Lower lobe of right lung (tissue), 2 donors: ENCODE measurements around the gene C19orf33. TPM values are rescaled to one million over a fixed set of nuclear protein-coding genes. Genes with fewer than 3 reads are reported as not detected.
"Not testable (repeated sequence)": the region's sequence is repeated elsewhere in the genome, so short reads cannot be mapped to it uniquely, and the experiment has no call there.

ENCODE experiments used
- ATAC-seq, 2 donors: fragments of 200-7000 bp; cut with Tn5 transposase; one replicate each; pipeline ENCODE4 v1.9.1; 2020 to 2022; ENCODE audit warnings: mild to moderate bottlenecking in 2 of 2, moderate library complexity in 2 of 2
- DNase-seq: peaks from one replicate; pipeline ENCODE4 v3.0.0-alpha.2; 2020
- H3K27ac ChIP-seq: fragments of 200-600 bp; one replicate; pipeline ENCODE4 v1.8.0; 2022
- H3K27me3 ChIP-seq: fragments of 200-600 bp; one replicate; pipeline ENCODE4 v1.8.0; 2022; ENCODE audit warnings: low read depth
- H3K36me3 ChIP-seq: fragments of 200-600 bp; one replicate; pipeline ENCODE4 v1.8.0; 2022; ENCODE audit warnings: mild to moderate bottlenecking
- H3K4me1 ChIP-seq: fragments of 200-600 bp; one replicate; pipeline ENCODE4 v1.8.0; 2022
- H3K4me3 ChIP-seq: fragments of 200-600 bp; one replicate; pipeline ENCODE4 v1.8.0; 2022; ENCODE audit warnings: mild to moderate bottlenecking
- H3K9me3 ChIP-seq: fragments of 200-600 bp; one replicate; pipeline ENCODE4 v1.8.0; 2022
- CTCF ChIP-seq: fragments of 200-600 bp; IDR thresholded peaks from one replicate; pipeline ENCODE4 v1.8.0; 2022; ENCODE audit warnings: antibody characterized with exemption, mild to moderate bottlenecking
- intact Hi-C: fragments of 100-400 bp; cut with DNase I; formaldehyde crosslinking; loops from one replicate; pipeline ENCODE4 v1.11.0; 2022
- long read RNA-seq: library from polyadenylated mRNA; unstranded; transcript quantifications from one replicate; pipeline ENCODE4 v2.0.0, GENCODE V29; 2021
- total RNA-seq: library from RNA; stranded (reverse); fragmentation: NEBNext Ultra II Directional; extraction: Animal tissue kit (Norgen Biotek cat#: 25700); gene quantifications from one replicate; pipeline ENCODE4 v1.2.1, GENCODE V29; 2021
- donor health status: DM: no; HTN: yes; CAD: no; lungs with severe emphysema.

The C19orf33 gene
- total RNA-seq = 35.6 TPM
- long read RNA-seq, transcript C19orf33-201 (4 exons, 467 nt) = major isoform, 6 of 12 reads
- long read RNA-seq, partial matches to known transcripts = 0 of 12 reads
- long read RNA-seq, other reads (novel, unspliced or antisense) = 0 of 12 reads

- DNase-seq = peak; percentile 88
- Histone ChIP-seq H3K27ac (peak within 1 kb of the TSS; percentile 83), H3K4me1 (peaks cover 20% of the 10 kb centered on the region), H3K36me3 (peaks cover 28% of the 10 kb centered on the region), H3K9me3 (no peaks in the 10 kb centered on the region), H3K4me3 (peak within 1 kb of the TSS; percentile 53), H3K27me3 (no peaks in the 10 kb centered on the region)
- ATAC-seq = peak; percentile 93 to 95
- no peak for TF ChIP-seq CTCF
- intact Hi-C loops = no loop called here
Measured at GRCh38 chr19:38303517-38304351, at the start of gene C19orf33. Gene C19orf33, plus strand, starts transcription at chr19:38304251. Its CDS starts 11 bp downstream, at chr19:38304262.

- H3K27ac ChIP-seq = peak overlapping the region; percentile 73
- no peak for DNase-seq
- H3K9me3 ChIP-seq = no peaks in the 10 kb centered on the region
- peaks cover 24% of the 10 kb centered on the region for H3K4me1 ChIP-seq
- no peak for TF ChIP-seq CTCF
- H3K27me3 ChIP-seq = peaks cover 26% of the 10 kb centered on the region
- intact Hi-C loops = no loop called here
- ATAC-seq = peak in 1 of 2 donors; percentile 4
- H3K36me3 ChIP-seq = no peaks in the 10 kb centered on the region
- peak overlapping the region; percentile 58 for H3K4me3 ChIP-seq
Measured at GRCh38 chr19:38255383-38256014, 48.6 kb upstream of the C19orf33 start.

GRCh38 chr19:38261942-38262341 lies 42.1 kb upstream of the C19orf33 start:
- H3K36me3 ChIP-seq, H3K27ac ChIP-seq, H3K9me3 ChIP-seq, DNase-seq, H3K27me3 ChIP-seq, intact Hi-C loops, ATAC-seq, H3K4me3 ChIP-seq: not testable (repeated sequence)
- H3K4me1 ChIP-seq = peaks cover 24% of the 10 kb centered on the region

GRCh38 chr19:38262585-38263268 lies 41.3 kb upstream of the C19orf33 start:
- H3K9me3 ChIP-seq = no peaks in the 10 kb centered on the region
- intact Hi-C loops = no loop called here
- no peaks in the 10 kb centered on the region for H3K27me3 ChIP-seq
- ATAC-seq (no peak), DNase-seq (no peak)
- H3K4me3 ChIP-seq = no peak overlapping the region
- no peak overlapping the region for H3K27ac ChIP-seq
- peaks cover 29% of the 10 kb centered on the region for H3K4me1 ChIP-seq
- no peaks in the 10 kb centered on the region for H3K36me3 ChIP-seq
- no peak for TF ChIP-seq CTCF

- no peak for TF ChIP-seq CTCF
- no peaks in the 10 kb centered on the region for H3K9me3 ChIP-seq
- peak overlapping the region; percentile 93 for H3K27ac ChIP-seq
- intact Hi-C loops = no loop called here
- H3K4me1 ChIP-seq = peaks cover 33% of the 10 kb centered on the region
- no peaks in the 10 kb centered on the region for H3K36me3 ChIP-seq
- ATAC-seq = peak; percentile 95 to 97
- H3K27me3 ChIP-seq = no peaks in the 10 kb centered on the region
- no peak for DNase-seq
- peak overlapping the region; percentile 76 for H3K4me3 ChIP-seq
Measured at GRCh38 chr19:38263689-38264485, 40.2 kb upstream of the C19orf33 start.
